Measurements from ENCODE around the gene AP1G1.

AP1G1 gene

GRCh38 chr16:71748226-71748625 lies 60.4 kb downstream of the AP1G1 start:
- no peak for DNase-seq

GRCh38 chr16:71746442-71747046 lies 62.1 kb downstream of the AP1G1 start:
- DNase-seq, result peak; percentile 24

GRCh38 chr16:71738855-71739254 lies 69.8 kb downstream of the AP1G1 start:
- no peak for DNase-seq

GRCh38 chr16:71737501-71737900 lies 71.1 kb downstream of the AP1G1 start:
- no peak for DNase-seq

GRCh38 chr16:71734511-71734910 lies 74.1 kb downstream of the AP1G1 start:
- DNase-seq, result no peak

GRCh38 chr16:71732587-71732986 lies 76.0 kb downstream of the AP1G1 start:
- DNase-seq, result no peak

- no peak for DNase-seq
Observed at GRCh38 chr16:71727551-71728324, 80.9 kb downstream of the AP1G1 start.

- no peak for DNase-seq
Observed at GRCh38 chr16:71726476-71727315, 81.9 kb downstream of the AP1G1 start.

GRCh38 chr16:71724320-71724751 lies 84.3 kb downstream of the AP1G1 start, which contains the start of gene PHLPP2:
Gene PHLPP2, minus strand, starts transcription at chr16:71724701. Its CDS starts 9,906 bp downstream, at chr16:71714795.
- DNase-seq, result no peak

- DNase-seq, result peak; percentile 75
Observed at GRCh38 chr16:71723537-71724319, 84.9 kb downstream of the AP1G1 start.

- DNase-seq, result peak; percentile 35
Observed at GRCh38 chr16:71722801-71723536, 85.7 kb downstream of the AP1G1 start.

GRCh38 chr16:71721066-71721740 lies 87.4 kb downstream of the AP1G1 start:
- DNase-seq, result no peak

- DNase-seq, result no peak
Observed at GRCh38 chr16:71712501-71712900, 96.1 kb downstream of the AP1G1 start.

GRCh38 chr16:71711789-71712188 lies 96.8 kb downstream of the AP1G1 start:
- no peak for DNase-seq

GRCh38 chr16:71709229-71709781 lies 99.3 kb downstream of the AP1G1 start:
- DNase-seq, result no peak

- DNase-seq, result no peak
Observed at GRCh38 chr16:71708696-71709095, 99.9 kb downstream of the AP1G1 start.

- DNase-seq, result no peak
Observed at GRCh38 chr16:71707199-71707598, 101.4 kb downstream of the AP1G1 start.

GRCh38 chr16:71706046-71706445 lies 102.6 kb downstream of the AP1G1 start:
- DNase-seq, result no peak

GRCh38 chr16:71703333-71703732 lies 105.3 kb downstream of the AP1G1 start:
- no peak for DNase-seq

GRCh38 chr16:71700831-71701230 lies 107.8 kb downstream of the AP1G1 start:
- DNase-seq, result no peak

- DNase-seq, result no peak
Observed at GRCh38 chr16:71698491-71698890, 110.1 kb downstream of the AP1G1 start.
